Motor neuron (in vitro differentiated cells): ENCODE measurements around the gene TRPV2. TPM values are rescaled to one million over a fixed set of nuclear protein-coding genes. Genes with fewer than 3 reads are reported as not detected.
"Not testable (repeated sequence)": the region's sequence is repeated elsewhere in the genome, so short reads cannot be mapped to it uniquely, and the experiment has no call there.

Source experiments
- ATAC-seq, 8 experiments: fragments of 200-7000 bp; cut with Tn5 transposase; replicated peaks in 6 of 8; 2 replicates each; pipeline ENCODE4 v1.8.0; 2021; ENCODE audit warnings: mild to moderate bottlenecking in 8 of 8, moderate library complexity in 8 of 8
- H3K27ac ChIP-seq, 2 donors: fragments of 250-450 bp; sonication (Bioruptor Pico); 2 replicates each; pipeline ENCODE4 v1.9.0; 2021; ENCODE audit warnings: antibody characterized with exemption in 2 of 2, mild to moderate bottlenecking in 2 of 2, moderate library complexity in 1 of 2
- H3K4me1 ChIP-seq, 2 donors: fragments of 250-450 bp; sonication (Bioruptor Pico); replicated peaks in 1 of 2; 2 replicates each; pipeline ENCODE4 v1.6.1; 2021; ENCODE audit warnings: antibody characterized with exemption in 2 of 2, mild to moderate bottlenecking in 2 of 2, moderate library complexity in 1 of 2
- H3K4me3 ChIP-seq, 5 donors: fragments of 250-450 bp; sonication (Bioruptor Pico); 2 replicates each; pipeline ENCODE4 v1.9.0; 2021; ENCODE audit warnings: antibody characterized with exemption in 5 of 5, mild to moderate bottlenecking in 5 of 5, moderate library complexity in 4 of 5
- WGBS, 10 experiments: fragments of 450-650 bp; shearing (Covaris generic); methylation state at CpG; one replicate each; pipeline ENCODE4 v1.0.0; 2022; 5-methylcytosine and 5-hydroxymethylcytosine counted together
- in situ Hi-C, 9 experiments: fragments of 400-800 bp; cut with MboI; loops; one replicate each; pipeline ENCODE4 v1.15.0; 2021; ENCODE audit warnings: low sequenced_read_pairs in 9 of 9, low pct_unique_long_range_greater_than_20kb in 2 of 9; ENCODE audit not compliant: unreplicated experiment in 9 of 9
- total RNA-seq, 8 experiments: library from RNA; unstranded; fragments of 300-600 nt; gene quantifications; 2 replicates each; pipeline versions ENCODE4 v1.2.3 to v1.2.4, GENCODE V29; 2022

TRPV2 gene
- total RNA-seq, 8 experiments from 2014 or later = 0.33 to 7.0 (median 1.1) TPM; not detected in 1

GRCh38 chr17:16384557-16384956 is 30.8 kb upstream of the TRPV2 start:
- no peak overlapping the region for H3K4me3 ChIP-seq
- no peak for ATAC-seq
- H3K4me1 ChIP-seq = peaks cover 5 to 8% of the 10 kb centered on the region in 2 donors
- WGBS, 10 experiments = 65 to 100% (median 93%) methylated on average over 1 to 5 of the region's 5 CpGs; no CpG with 5 or more reads in 1 of the 10 experiments
- no peak overlapping the region for H3K27ac ChIP-seq
- in situ Hi-C loops = loop anchor here in 1 of 9 experiments (25.0 kb wide), 1 partner anchor 128 kb away; no protein-coding TSS in a partner anchor

DNA sequence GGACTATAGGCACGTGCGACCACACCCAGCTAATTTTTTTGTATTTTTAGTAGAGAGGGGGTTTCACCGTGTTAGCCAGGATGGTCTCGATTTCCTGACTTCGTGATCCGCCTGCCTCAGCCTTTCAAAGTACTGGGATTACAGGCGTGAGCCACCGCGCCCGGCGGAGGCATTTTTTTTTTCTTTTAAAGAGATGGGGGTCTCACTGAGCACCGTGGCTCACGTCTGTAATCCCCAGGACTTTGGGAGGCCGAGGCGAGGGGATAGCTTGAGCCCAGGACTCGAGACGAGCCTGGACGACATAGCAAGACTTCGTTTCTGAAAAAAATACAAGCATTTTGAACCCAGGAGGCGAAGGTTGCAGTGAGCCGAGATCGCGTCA is 29.3 kb upstream of the TRPV2 start:
- peak in 1 of 8 experiments; percentile 8 for ATAC-seq
- H3K4me1 ChIP-seq, H3K4me3 ChIP-seq, H3K27ac ChIP-seq: not testable (repeated sequence)
- in situ Hi-C loops = loop anchor here in 1 of 9 experiments (25.0 kb wide), 1 partner anchor 126 kb away; no protein-coding TSS in a partner anchor
- WGBS, 10 experiments = 60 to 100% (median 90%) methylated on average over 1 to 8 of the region's 23 CpGs; no CpG with 5 or more reads in 6 of the 10 experiments

DNA sequence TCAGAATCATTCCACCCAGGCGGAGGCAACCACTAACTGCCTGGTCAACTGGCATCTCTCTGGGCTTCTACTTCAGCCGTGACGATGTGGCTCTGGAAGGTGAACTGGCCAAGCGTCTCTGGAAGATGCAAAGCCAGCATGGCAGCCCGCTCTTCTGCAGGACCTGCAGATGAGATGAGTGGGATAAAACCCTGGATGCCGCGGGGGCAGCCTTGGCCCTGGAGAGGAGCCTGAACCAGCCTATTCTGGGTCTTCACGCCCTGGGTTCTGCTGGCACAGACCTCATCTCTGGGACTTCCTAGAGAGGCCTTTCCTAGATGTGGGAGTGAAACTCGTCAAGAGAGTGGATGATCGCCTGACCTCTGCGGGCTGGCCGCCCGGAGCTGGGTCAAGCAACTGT is 23.9 kb upstream of the TRPV2 start:
- Histone ChIP-seq H3K27ac (no peak overlapping the region), H3K4me3 (no peak overlapping the region), H3K4me1 (no peaks in the 10 kb centered on the region)
- ATAC-seq = no peak
- in situ Hi-C loops = loop anchor here in 1 of 9 experiments (25.0 kb wide), 1 partner anchor 121 kb away; no protein-coding TSS in a partner anchor
- 93 to 100% (median 100%) methylated on average over 1 to 3 of the region's 13 CpGs; no CpG with 5 or more reads in 7 of the 10 experiments for WGBS, 10 experiments

DNA sequence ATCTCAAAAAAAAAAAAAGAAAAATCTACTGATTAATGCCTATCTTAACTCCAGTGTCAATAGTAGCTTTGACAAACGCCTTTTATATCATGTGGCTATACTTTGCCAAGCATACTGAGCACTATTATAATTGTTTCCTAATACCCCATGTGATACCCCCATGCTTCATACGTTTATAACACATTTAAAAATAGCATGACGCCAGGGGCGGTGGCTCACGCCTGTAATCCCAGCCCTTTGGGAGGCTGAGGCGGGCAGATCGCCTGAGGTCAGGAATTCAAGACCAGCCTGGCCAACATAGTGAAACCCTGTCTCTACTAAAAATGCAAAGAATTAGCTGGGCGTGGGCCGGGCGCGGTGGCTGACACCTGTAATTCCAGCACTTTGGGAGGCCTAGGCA is 22.9 kb upstream of the TRPV2 start:
- not testable (repeated sequence) for H3K27ac ChIP-seq, H3K4me3 ChIP-seq, ATAC-seq, H3K4me1 ChIP-seq
- in situ Hi-C loops = loop anchor here in 1 of 9 experiments (25.0 kb wide), 1 partner anchor 120 kb away; no protein-coding TSS in a partner anchor
- whole genome bisulfite sequencing, 10 experiments = 80 to 100% (median 86%) methylated on average over 1 to 8 of the region's 11 CpGs; no CpG with 5 or more reads in 4 of the 10 experiments

DNA sequence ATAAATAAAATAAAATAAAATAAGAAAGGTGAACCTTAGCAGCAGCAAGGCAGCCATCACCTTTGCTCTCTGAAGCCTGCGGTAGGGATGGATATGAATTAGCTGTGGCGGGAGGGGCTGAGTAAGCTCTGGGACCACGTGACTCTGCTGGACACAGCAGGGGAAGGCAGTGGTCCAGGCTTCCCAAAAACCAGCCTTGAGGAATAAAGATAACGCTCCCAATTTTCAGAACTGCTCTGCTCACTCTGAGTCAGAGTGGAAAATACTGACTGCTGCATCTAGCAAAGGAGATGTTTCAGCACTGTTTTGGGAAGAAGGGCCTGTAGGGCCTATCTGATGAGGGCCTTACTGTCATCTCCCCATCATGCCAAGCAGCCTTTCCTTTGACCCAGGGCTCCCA is 19.5 kb upstream of the TRPV2 start:
- peak in 7 of 8 experiments; percentile 23 to 65 (median 54) for ATAC-seq
- H3K27ac ChIP-seq, H3K4me3 ChIP-seq, H3K4me1 ChIP-seq: not testable (repeated sequence)
- in situ Hi-C loops = loop anchor here in 1 of 9 experiments (25.0 kb wide), 1 partner anchor 116 kb away; no protein-coding TSS in a partner anchor
- 0 to 80% (median 47%) methylated on average over 1 to 4 of the region's 4 CpGs; no CpG with 5 or more reads in 3 of the 10 experiments for WGBS, 10 experiments

- not testable (repeated sequence) for H3K27ac ChIP-seq, H3K4me3 ChIP-seq, H3K4me1 ChIP-seq
- peak in 5 of 8 experiments; percentile 67 to 93 (median 73) for ATAC-seq
- in situ Hi-C loops = loop anchor here in 1 of 9 experiments (25.0 kb wide), 1 partner anchor 116 kb away; no protein-coding TSS in a partner anchor
- WGBS, 10 experiments = 80 to 100% methylated on average over 1 of the region's 2 CpGs; no CpG with 5 or more reads in 8 of the 10 experiments
These were observed 18.7 kb upstream of the TRPV2 start for GRCh38 chr17:16396693-16397092.

DNA sequence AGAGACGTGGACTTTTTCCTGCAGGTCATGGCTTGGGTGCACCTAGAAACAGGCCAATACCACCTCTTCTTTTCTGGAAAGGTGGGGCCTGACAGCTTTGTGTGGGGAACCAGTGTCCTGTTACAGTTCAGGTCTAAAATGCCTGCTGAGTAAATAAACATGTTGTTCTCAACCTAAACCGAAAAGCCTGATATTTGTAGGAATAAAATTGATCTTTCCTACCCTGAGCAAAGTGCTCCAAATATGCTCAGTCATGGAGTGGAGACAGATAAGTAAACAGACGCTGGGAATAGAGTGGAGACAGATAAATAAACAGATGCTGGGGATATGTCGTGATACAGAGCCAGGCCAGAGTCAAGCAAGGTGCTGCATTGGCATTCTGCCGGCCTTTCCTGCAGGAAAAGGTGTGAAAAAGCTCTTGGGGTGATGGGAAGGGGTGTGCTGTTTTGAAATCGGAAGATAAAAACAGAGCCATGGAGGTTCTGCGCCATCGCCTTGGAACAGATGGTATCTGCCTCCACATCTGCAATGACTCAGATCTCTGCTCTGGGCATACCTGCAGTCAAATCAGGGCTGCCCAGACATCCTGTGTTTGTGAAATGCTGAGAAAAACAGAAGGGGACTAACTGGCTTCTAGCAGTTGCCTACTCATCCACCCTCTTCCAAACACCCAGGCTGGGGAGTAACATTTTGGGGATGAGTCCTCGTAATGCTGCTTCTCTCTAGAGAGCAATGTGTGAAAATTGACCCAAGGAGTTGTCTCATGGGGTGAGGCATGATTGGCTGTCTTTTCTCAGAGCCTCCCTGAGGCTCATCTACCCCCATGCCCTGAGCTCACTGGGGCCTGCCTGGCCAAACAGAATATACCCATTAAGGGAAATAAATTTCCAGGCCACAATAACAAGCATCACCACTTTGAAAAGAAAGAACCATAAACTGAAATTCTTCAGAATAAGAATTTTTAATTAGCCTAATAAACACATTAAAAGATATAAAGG is 16.8 kb upstream of the TRPV2 start:
- Histone ChIP-seq H3K4me1 (peaks cover 0 to 10% of the 10 kb centered on the region in 2 donors), H3K27ac (no peak overlapping the region), H3K4me3 (no peak overlapping the region)
- ATAC-seq = peak in 2 of 8 experiments; percentile 33 to 38
- 30 to 100% (median 72%) methylated on average over 1 to 7 of the region's 9 CpGs; no CpG with 5 or more reads in 2 of the 10 experiments for WGBS, 10 experiments
- in situ Hi-C loops = loop anchor here in 1 of 9 experiments (25.0 kb wide), 1 partner anchor 114 kb away; no protein-coding TSS in a partner anchor

GRCh38 chr17:16403847-16404246 is 11.5 kb upstream of the TRPV2 start:
- not testable (repeated sequence) for H3K4me1 ChIP-seq, ATAC-seq, H3K4me3 ChIP-seq, H3K27ac ChIP-seq
- in situ Hi-C loops = loop anchor here in 1 of 9 experiments (25.0 kb wide), 1 partner anchor 92 kb away; no protein-coding TSS in a partner anchor
- WGBS, 10 experiments = 71 to 100% (median 90%) methylated on average over 1 to 7 of the region's 9 CpGs; no CpG with 5 or more reads in 1 of the 10 experiments

GRCh38 chr17:16406742-16407674 is 8.4 kb upstream of the TRPV2 start:
- 6 to 72% (median 50%) methylated on average over 2 to 16 of the region's 67 CpGs; no CpG with 5 or more reads in 3 of the 10 experiments for WGBS, 10 experiments
- H3K4me3 ChIP-seq = peak overlapping the region; percentile 19 to 32 (median 28)
- H3K4me1 ChIP-seq = peaks cover 0 to 8% of the 10 kb centered on the region in 2 donors
- peak overlapping the region in 1 of 2 donors; percentile 4 for H3K27ac ChIP-seq
- ATAC-seq = peak; percentile 70 to 85 (median 78)
- in situ Hi-C loops = loop anchor here in 1 of 9 experiments (25.0 kb wide), 1 partner anchor 95 kb away; no protein-coding TSS in a partner anchor

DNA sequence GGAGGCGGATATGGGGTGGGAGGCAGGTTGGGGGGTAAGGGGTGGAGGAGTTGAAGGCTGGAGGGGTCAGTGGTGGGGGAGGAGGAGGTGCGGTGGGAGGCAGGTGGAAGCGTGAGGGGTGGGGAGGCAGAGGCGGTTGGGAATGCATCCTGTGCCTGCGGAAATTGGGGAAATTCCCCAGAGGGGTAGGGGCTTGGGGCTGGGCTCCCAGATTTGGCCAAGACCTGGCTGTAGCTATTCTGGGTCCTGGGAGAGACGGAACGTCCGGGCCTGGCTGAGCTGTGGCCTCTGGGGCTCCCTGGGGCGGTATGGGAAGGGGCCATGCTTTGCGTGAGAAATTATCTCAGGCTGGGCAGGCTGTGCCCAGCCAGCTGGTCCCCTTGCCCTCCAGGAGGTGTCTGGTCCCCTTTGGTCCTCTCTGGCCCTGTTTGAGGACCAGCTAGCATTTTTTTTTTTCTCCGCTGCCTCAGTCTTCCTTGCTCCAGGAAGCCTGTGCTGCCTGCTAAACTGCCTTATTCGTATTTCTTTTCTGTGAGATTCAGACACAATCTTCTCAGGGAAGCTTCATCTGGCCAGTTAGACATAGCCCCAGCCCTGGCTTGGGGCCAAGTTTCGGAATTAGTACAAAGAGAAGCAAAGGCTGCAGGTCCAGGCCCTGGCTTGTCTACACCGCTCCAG is 7.3 kb upstream of the TRPV2 start:
- H3K4me1 ChIP-seq = peaks cover 0 to 8% of the 10 kb centered on the region in 2 donors
- H3K27ac ChIP-seq = peak overlapping the region in 1 of 2 donors; percentile 45
- H3K4me3 ChIP-seq = peak overlapping the region in 2 of 5 donors; percentile 9 to 10
- in situ Hi-C loops = loop anchor here in 1 of 9 experiments (25.0 kb wide), 1 partner anchor 96 kb away; no protein-coding TSS in a partner anchor
- ATAC-seq = peak; percentile 35 to 66 (median 54)
- WGBS, 10 experiments = 0 to 100% (median 57%) methylated on average over 1 to 4 of the region's 14 CpGs

DNA sequence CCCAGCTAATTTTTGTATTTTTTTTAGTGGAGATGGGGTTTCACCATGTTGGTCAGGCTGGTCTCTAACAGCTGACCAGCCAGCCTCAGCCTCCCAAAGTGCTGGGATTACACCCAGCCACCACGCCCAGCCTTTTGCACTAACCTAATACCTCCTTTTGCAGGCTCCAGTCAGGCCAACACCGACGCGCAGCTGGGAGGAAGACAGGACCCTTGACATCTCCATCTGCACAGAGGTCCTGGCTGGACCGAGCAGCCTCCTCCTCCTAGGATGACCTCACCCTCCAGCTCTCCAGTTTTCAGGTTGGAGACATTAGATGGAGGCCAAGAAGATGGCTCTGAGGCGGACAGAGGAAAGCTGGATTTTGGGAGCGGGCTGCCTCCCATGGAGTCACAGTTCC is 2.0 kb downstream of the TRPV2 start:
- 92 to 100% (median 98%) methylated on average over 2 to 6 of the region's 7 CpGs; no CpG with 5 or more reads in 6 of the 10 experiments for WGBS, 10 experiments
- H3K4me1 ChIP-seq = peaks cover 7 to 18% of the 10 kb centered on the region in 2 donors
- no peak for ATAC-seq
- no peak overlapping the region for H3K27ac ChIP-seq
- in situ Hi-C loops = loop anchor here in 1 of 9 experiments (25.0 kb wide), 1 partner anchor 105 kb away; no protein-coding TSS in a partner anchor
- H3K4me3 ChIP-seq = no peak overlapping the region
